GM21619 (cell line): ENCODE measurements around the gene KREMEN1.
"Not testable (repeated sequence)": the region's sequence is repeated elsewhere in the genome, so short reads cannot be mapped to it uniquely, and the experiment has no call there.

Experiments used
- ATAC-seq: cut with Tn5 transposase; IDR thresholded peaks from one replicate; pipeline ENCODE4 v1.9.1; 2021; ENCODE audit not compliant: unreplicated experiment

Gene KREMEN1, protein sequence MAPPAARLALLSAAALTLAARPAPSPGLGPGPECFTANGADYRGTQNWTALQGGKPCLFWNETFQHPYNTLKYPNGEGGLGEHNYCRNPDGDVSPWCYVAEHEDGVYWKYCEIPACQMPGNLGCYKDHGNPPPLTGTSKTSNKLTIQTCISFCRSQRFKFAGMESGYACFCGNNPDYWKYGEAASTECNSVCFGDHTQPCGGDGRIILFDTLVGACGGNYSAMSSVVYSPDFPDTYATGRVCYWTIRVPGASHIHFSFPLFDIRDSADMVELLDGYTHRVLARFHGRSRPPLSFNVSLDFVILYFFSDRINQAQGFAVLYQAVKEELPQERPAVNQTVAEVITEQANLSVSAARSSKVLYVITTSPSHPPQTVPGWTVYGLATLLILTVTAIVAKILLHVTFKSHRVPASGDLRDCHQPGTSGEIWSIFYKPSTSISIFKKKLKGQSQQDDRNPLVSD

DNA sequence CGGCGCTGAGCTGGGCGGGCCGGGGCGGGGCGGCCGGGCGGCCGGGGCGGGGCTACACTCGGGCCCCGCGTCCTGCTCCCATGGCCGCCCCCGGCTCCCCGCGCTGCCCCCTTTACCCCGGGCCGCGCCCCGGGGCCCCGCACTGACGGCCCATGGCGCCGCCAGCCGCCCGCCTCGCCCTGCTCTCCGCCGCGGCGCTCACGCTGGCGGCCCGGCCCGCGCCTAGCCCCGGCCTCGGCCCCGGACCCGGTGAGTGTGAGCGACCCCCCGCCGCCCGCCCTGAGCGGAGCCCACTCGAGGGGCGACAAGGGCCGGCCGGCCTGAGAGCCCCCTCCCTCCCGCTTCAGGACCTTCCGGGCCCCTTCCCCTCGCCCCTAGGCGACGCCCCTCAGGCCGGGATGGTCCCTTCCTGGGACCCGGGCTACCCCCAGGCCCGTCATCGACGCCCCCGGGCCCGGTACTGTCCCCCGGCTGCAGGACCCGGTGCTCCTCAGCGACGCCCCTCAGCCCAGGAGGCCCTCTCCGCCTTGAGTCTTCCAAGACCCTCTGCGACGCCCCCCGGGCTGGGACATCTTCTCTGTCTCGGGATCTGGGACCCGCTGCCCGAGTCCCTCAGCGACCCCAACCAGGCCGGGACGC is at the start of gene KREMEN1:
TSS of gene KREMEN1 (plus strand) at position 57 of the 639 bp plus-strand sequence. CDS start at position 153, 96 bp downstream.
- no peak for ATAC-seq

DNA sequence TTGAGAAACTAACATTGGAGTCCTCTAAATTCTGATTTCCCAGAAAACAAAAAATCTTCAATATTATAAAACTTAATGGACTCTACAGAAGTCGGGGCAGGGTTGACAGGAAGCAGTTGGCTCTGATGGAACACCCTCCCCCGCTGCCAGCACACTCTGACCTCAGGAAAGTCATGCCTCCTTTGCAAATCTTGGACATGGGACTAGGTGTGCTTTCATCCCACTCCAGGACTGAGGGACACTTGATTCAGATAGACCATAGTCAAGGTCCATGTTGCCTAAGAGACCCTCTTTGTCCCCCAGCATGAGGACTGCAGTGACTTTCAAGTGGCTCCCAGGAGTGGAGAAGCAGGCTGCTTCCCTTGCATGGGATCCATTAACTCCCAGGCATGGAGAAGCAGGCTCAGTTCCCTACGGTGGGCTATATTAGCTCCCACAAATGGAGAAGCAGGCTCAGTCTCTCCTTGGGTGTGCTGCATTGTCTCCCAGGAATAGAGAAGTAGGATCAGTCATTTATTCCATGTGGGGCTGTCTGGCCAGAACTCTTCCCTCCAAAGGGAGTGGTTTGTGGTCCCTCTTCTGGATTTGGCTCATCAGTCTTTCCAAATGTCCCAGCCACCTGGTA is 49.6 kb upstream of the KREMEN1 start:
- no peak for ATAC-seq

DNA sequence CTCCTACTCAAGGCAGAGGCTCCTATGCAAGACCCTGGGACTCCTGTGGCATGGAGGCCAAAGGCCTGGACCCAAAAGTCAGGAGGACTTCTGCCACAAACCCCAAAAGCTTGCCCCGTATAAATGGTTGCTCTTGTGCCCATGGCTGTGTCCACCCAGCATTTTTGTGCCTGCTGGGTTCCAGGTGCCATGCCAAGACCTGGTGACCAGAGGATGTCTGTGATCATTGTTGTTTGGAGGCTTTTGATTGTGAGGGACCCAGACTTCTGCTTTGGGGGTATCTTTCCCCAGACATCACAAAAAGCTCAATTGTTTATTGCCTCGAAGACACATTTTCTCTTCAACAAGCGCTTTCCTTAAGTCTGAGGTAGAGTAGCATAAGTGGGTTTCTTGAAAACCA is 46.3 kb upstream of the KREMEN1 start:
- ATAC-seq = no peak

DNA sequence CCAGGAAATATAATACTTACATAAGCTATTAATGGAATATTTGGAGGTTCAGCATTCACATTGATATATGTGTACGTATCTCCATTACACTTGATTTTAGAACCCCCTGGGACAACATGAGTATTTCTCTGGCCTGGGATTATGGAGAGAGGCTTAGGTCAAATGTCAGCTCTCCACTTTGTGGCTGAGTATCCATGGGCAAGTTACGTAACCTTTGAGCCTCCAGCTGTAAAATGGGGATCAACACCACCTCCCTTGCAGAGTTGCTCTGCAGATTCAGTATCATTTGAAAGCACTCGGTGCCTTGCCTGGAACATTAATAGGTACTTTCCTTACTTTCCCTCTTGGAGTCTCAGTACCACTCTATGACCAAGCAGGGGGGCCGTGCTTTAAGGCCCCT is 44.4 kb upstream of the KREMEN1 start:
- ATAC-seq = no peak

DNA sequence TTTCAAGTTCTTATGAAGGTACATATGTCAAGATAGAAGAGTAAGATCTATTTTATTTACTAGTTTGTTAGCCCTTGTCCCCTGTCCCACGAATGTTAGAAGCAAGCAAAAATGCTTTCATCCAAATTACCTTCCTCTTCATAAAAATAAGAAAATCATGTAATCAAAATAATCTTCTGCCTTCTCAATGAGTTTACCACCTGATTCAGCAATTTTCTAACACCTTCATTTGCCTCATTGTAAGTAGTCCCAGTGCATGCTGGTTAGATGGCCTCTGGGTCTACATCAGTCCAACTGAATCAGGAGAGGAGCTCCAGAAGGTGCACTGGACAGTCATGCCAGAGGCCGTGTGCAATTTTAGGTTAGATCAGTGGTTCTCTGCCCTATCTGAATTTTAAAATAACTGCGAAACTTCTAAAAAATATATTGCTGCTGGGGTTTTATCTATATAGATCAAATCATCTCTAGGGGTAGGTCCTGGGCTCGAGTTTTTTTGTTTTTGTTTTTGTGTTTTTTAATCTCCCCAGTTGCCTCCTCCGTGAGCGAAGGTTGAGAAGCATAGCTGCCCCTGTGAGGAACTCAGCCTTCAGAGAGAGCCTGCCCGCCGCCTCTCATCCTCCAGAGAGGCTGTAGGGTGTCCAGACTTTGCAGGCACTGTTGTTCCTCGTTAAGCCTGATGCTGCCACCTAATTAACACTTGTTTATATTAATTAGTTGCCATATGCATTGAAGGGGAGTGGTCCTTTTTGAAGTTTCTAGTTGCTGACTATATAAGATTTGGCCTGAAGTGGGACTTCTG is 43.4 kb upstream of the KREMEN1 start:
- no peak for ATAC-seq

DNA sequence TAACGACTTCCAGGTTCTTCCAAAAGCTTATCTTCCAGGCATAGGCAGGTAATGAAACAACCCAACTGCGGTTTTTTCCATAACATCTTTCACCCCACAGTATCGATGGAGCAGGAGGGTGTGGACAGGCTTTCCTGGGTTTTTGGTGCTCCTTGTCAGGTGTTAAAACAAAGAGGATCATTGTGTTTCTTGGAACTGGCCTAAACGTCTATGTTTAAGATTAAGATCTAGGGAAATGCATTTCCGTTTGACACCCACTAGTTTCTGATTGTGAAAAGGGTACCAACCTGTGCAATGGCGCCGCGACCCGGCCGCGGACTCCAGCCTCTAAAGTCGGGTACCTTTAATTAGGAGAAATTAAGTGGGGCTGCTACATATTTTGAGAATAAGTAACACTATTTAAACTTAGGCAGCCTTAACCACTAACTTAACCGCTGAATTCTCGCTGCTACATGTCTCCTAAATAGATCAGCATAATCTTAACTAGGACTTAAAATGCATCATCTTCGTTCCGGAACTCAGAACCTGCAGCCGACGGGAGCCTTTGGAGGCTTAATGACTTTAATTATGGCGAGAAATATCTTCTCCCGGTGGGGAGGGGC is 42.7 kb upstream of the KREMEN1 start:
- ATAC-seq = no peak

DNA sequence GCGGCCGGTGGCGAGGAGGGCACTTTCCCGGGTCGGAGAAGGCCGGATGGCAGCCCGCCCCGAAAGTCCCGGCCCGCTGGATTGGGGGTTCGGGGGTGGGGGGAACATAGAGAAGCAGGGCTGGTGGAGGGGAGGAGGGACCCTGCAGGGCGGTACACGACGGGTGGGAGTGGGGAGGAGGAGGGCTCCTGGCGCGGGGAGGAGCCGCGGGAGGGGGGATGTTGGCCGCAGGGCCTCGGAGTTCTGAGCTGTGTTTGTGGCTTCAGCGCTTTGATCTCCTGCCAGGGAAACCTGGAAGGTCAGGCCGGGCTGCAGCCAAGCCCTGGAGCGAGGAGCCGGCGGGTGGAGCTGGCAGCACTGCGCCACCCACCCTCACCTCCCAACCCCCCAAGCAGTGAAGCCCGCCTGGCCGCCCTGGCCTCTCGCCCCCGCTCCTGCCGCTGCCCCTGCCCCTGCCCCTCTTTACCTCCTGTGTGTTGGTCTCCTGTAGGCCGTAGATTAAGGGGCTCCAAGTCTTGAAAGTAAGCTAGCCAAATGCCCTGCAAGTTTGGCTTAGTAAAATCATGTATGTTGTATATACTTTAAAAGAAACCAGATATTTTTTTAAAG is 42.1 kb upstream of the KREMEN1 start:
- no peak for ATAC-seq

DNA sequence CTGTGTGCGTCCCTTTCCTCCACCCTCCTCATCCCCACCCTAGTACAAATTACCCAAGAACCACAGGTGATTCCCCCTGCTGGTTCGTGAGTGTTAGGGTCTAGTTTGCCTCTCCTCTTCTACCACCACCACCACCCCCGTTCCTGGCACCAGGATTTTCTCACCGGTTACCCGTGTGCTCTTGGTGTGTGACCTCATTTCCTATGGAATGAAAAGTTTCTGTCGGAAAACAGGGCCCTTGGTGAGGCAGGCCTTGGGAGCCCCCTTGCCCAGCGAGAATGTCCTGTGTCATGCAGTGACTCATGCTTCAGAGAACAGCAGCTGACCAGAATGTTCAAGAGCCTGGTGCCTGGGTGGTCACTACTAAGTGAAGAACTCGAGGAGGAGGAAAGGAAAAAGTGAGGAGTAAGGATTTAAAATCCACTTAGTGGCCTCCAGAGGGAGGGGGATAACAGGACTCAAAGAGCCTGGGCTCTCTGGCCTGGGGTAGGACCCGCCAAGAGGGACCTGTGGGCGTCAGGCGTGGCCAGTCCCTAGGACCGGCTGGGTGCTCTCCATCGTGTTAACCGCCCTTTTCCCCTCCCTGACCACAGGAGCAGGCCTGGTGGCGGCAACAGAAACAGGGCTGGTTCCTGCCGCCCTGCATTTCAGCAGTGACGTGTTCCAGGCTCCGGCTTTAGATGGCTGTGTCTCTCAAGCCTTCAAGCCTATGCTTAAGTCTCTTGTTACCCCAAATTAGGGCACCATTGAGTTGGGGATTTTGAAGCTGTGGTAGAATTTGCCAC is 41.4 kb upstream of the KREMEN1 start:
- no peak for ATAC-seq

DNA sequence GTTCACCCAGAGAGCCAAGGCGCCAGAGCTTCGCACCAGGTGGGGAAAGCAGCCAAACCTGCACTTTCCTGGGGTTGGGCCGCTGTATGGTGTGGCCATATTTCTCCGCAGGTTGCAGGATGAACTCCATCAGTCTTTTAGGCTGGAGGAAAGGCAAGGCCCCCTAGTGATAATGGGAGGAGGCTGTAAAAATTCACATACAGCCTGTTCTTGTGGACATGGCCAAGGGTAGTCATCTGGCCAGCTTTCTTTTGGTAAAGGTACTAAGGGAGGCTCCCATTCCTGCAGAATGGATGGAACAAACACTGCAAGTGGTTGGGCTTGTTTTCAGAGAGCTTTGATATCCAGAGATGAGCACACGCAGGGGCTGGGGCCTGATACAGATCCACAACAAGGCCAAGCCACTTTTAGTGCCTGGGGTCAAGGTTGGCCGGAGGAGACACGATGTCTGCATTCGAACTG is 40.8 kb upstream of the KREMEN1 start:
- no peak for ATAC-seq

DNA sequence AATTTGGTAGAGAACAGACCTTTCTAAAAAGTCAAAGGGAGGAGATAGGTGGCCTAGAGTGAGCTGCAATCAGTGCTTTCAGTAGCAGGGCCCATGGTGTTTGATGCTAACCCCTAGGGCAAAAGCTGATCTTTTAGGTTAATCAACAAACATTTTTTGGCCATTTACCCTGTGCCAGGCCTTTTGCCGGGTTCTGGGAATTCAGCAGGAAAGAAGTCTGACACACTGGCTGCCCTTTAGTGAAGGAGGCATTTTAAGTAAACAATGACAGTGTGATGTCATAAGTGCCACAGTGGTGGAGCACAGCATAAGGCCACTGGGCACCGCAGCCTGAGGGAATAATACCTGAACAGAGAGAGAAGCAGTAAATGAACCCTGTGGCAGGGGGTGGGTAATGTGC is 40.3 kb upstream of the KREMEN1 start:
- no peak for ATAC-seq

DNA sequence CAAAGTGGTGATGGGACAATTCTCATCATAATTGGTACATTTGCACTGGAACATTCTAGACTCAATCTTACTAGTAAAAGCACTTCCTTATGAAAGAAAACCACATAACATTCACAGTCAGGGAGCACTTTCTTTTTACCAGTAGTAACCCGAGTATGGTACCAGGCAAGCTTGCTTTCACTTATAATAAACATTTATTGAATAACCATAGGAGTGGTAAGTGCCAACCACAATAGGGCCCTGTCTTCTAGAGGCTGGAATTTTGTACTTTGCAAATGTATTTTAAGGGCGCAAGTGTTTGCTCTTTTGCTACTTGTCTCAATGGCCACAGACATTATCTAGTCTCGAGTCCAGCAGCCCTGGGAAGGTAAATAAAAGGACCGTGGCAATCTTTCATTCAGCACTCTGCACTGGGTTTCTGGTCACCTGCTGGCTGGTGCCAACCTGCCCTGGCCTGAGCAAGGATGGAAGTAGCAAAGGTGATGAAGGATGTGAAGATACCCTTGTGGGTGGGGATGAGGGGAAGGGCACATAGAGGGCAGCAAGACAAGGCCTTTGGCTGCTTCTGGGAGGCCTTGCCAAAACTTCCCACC is 35.4 kb upstream of the KREMEN1 start:
- no peak for ATAC-seq

DNA sequence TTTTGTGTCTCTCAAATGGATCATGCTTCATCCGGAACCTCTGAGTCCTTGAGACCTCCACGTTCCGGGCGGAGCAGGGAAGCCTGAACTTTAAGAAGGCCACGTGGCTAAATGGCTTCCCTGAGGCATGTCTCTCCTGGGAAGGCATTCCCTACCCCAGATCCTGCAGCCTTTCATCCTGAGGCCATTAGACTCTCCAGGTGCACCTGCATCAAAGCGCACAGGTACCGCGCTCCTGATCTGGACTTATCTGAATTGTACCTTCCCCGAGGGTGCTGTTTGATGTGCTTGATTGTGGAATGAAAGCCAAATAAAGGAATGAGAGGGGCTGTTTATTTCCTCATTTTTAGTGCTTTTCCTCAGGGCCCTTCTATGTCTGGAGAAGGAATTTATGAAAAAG is 33.7 kb upstream of the KREMEN1 start:
- no peak for ATAC-seq

DNA sequence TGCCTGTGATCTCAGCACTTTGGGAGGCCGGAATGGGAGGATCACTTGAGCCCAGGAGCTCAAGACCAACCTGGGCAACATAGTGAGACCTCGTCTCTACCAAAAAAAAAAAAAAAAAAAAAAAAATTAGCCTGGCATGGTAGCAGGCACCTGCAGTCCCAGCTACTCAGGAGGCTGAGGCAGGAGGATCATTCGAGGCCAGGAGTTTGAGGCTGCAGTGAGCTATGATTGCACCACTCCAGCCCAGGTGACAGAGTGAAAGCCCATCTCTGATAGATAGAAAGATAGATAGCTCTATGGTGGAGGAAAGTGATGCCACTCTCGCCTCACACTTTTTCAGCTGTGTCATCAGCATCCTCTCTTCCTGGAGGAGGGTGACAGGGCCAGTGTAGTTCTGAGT is 33.2 kb upstream of the KREMEN1 start:
- ATAC-seq = not testable (repeated sequence)

DNA sequence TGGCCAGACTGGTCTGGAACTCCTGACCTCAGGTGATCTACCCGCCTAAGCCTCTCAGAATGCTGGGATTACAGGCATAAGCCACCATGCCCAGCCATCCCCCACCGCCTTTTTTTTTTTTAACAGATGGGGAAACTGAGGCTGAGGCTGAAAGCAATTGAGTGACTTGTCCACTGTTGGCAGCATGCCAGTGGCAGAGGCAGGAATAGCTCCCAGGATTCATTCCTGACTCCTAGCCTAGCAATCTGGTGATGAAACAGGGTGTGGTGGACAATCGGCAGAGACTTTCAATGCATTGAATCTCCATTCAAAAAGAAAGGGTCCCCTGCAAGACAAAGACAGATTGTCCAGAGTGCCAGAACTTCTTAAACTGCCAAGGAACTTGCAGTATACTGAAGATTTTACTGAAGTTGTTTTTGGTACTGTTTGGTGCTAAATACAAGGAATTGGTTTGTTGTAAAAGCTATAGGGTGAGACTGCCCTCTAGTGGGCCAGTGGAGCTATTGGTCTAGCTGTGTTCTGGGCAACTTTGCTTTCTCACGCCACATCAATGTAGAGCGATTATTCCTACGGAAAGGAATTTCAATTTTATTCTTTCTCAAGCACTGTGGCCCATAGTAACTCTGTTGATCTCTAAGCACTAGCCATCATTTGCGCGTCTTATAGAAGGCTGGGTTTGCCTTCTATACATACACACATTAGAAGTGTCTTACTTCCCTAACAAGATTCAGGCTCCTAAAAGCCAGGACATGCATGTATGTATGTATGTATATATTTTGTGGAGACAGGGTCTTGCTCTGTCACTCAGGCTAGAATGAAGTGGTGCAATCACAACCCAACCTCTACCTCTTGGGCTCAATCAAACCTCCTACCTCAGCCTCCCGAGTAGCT is 32.2 kb upstream of the KREMEN1 start:
- no peak for ATAC-seq

DNA sequence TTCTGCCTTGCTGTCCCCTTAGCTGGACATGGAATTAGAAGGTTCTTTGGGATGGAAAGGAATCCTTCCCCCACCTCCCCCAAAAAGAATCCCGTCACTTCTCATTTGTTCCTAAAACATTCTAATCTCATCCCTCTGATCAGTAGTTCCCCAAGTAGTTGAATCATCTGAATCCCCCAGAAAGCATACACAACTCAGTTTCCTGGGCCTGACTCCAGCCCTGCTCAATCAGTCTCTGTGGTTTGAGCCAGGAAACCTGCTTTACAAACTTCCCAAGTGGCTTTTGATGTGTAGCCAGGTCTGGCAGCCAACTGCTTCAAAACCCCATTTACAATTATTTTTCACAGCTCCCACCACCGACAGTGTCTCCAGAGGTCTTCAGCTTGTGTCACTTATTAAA is 31.4 kb upstream of the KREMEN1 start:
- ATAC-seq = no peak

DNA sequence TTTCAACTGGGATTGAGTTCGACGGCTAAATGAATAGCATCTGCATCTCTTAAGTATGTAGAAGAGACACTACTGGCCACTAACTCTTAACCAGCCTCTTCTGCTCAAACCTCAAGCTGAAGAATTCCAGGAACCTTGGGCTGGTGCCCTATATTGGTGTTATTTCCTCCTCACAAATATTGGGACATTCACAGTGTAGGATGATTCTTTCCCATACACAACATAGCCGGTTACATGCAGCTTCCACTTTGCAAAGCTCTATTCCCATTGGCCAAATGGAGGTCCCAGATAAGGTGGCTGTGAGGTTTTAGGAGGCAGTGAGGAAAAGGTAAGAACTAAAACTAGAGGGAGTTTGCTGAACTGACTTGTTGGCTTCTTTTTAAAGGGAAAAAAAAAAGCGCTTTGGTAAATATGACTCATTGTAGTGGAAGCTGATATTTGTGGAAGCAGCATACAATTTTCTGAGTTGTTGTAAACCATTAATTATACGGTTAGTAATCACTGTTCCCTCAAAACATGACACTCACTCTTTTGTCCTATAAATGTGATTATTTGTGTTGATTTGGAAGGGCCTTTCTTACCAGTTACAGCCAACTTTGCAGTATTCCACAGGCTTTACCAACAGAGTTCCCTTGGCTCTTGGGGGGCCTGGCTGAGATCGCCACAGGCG is 28.8 kb upstream of the KREMEN1 start:
- ATAC-seq = no peak

DNA sequence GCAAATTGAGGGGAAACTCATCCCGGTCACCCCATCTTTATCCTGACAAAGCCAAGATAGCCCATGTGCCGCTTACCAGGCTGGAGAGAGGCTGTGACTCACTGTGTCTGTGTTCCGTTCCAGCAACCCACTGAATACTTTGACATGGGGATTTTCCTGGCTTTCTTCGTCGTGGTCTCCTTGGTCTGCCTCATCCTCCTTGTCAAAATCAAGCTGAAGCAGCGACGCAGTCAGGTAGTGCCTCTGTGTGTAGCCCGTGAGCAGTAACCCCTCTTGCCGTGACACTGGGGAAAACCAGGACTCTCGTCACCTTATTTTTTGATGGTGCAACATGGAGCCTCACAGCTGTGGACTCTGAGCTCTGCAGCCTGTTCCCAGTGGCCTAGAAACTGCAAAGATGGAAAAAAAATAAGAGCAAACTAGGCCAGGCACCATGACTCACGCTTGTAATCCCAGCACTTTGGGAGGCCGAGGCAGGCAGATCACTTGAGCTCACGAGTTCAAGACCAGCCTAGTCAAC is 28.1 kb upstream of the KREMEN1 start:
- no peak for ATAC-seq
